ENCODE data around the gene ANXA2.
A peak's percentile ranks its signal among the peaks of the same experiment; 100 is the strongest.

Gene ANXA2

DNA sequence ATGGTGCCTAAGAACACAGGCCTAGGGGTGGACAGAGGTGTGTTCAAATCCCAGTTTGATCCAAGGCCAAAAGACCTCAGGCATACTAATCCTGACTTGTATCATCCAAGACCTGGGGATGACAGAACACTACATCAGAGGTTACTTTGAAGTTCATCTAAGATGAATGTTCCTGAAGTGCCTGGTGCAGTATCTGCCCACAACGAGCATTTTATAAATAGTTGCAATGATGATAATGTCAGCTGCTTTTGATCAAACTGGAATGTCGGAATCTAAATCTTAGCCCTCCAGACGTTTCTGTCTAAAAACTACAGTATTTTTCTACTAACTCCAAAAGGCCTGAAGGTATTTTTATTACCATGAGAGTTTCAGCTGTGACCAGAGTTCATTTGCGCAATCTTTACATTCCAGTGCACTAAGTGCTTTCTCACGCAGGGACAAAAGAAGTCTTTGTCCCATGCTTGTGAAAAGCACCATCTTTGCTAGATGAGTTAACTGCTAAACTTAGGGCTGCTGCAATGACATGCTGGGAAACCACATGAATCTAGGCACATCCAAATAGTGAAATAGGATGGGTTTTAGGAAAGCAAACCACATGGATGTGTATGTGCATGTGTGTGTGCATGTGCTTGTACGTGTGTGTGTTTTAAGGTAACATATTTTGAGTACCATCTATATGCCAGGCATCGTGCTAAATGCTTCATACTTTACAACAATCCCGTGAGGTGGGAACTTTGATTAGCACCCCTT, 18.1 kb downstream of the ANXA2 start:
- 90 to 95% methylated on average over 8 of the region's 8 CpGs for WGBS, 2 experiments
- Histone ChIP-seq H3K27me3 (ENCODE audit: control insufficient read depth, insufficient read depth, low read length, poor library complexity, severe bottlenecking) (no peaks in the 10 kb centered on the region), H3K9me3 (ENCODE audit: control insufficient read depth, low read length) (no peaks in the 10 kb centered on the region), H3K27ac (ENCODE audit: insufficient read depth, low read depth, low read length, poor library complexity, severe bottlenecking) (peak overlapping the region; percentile 30), H3K4me3 (ENCODE audit: insufficient read depth, low read depth, low read length) (no peak overlapping the region), H3K36me3 (ENCODE audit: control insufficient read depth, insufficient read depth, low read length) (no peaks in the 10 kb centered on the region), H3K4me1 (ENCODE audit: control insufficient read depth, insufficient read depth, low read length) (peaks cover 8% of the 10 kb centered on the region)

GRCh38 chr15:60379185-60379524, 18.6 kb downstream of the ANXA2 start:
- no peaks in the 10 kb centered on the region for H3K9me3 ChIP-seq (ENCODE audit: control insufficient read depth, low read length)
- no peaks in the 10 kb centered on the region for H3K36me3 ChIP-seq (ENCODE audit: control insufficient read depth, insufficient read depth, low read length)
- WGBS, 2 experiments: no CpG with 5 or more reads among the region's 1 CpG
- no peak overlapping the region for H3K27ac ChIP-seq (ENCODE audit: insufficient read depth, low read depth, low read length, poor library complexity, severe bottlenecking)
- no peak overlapping the region for H3K4me3 ChIP-seq (ENCODE audit: insufficient read depth, low read depth, low read length)
- peaks cover 13% of the 10 kb centered on the region for H3K4me1 ChIP-seq (ENCODE audit: control insufficient read depth, insufficient read depth, low read length)
- no peaks in the 10 kb centered on the region for H3K27me3 ChIP-seq (ENCODE audit: control insufficient read depth, insufficient read depth, low read length, poor library complexity, severe bottlenecking)

- H3K4me1 ChIP-seq (ENCODE audit: control insufficient read depth, insufficient read depth, low read length): peaks cover 14% of the 10 kb centered on the region
- H3K9me3 ChIP-seq (ENCODE audit: control insufficient read depth, low read length): no peaks in the 10 kb centered on the region
- H3K27ac ChIP-seq (ENCODE audit: insufficient read depth, low read depth, low read length, poor library complexity, severe bottlenecking): no peak overlapping the region
- no peaks in the 10 kb centered on the region for H3K36me3 ChIP-seq (ENCODE audit: control insufficient read depth, insufficient read depth, low read length)
- 93 to 94% methylated on average over 12 of the region's 12 CpGs for WGBS, 2 experiments
- no peak overlapping the region for H3K4me3 ChIP-seq (ENCODE audit: insufficient read depth, low read depth, low read length)
- no peaks in the 10 kb centered on the region for H3K27me3 ChIP-seq (ENCODE audit: control insufficient read depth, insufficient read depth, low read length, poor library complexity, severe bottlenecking)
These were observed 21.1 kb downstream of the ANXA2 start for GRCh38 chr15:60376677-60377095.

DNA sequence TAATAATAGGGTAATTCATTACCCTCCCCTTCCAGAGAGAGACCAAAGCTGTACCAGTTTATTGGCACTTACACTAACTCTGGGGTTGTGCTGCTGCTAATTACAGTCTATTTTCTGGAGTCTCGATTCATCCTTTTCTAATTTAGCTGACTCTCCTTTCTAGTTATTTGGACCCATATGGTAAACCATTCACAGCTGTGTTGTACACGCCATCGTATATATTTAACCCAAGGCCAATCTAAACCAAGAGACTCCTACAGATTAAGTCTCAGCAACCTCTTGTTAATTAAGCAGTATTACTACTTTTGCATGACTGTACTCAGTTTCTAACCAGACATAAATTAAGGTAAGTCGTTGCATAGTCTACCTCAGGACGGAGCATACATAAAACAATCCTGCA, 22.5 kb downstream of the ANXA2 start:
- Histone ChIP-seq H3K27me3 (ENCODE audit: control insufficient read depth, insufficient read depth, low read length, poor library complexity, severe bottlenecking) (no peaks in the 10 kb centered on the region), H3K9me3 (ENCODE audit: control insufficient read depth, low read length) (no peaks in the 10 kb centered on the region), H3K4me3 (ENCODE audit: insufficient read depth, low read depth, low read length) (no peak overlapping the region), H3K36me3 (ENCODE audit: control insufficient read depth, insufficient read depth, low read length) (no peaks in the 10 kb centered on the region), H3K4me1 (ENCODE audit: control insufficient read depth, insufficient read depth, low read length) (peaks cover 14% of the 10 kb centered on the region), H3K27ac (ENCODE audit: insufficient read depth, low read depth, low read length, poor library complexity, severe bottlenecking) (no peak overlapping the region)
- 93 to 94% methylated on average over 5 of the region's 5 CpGs for WGBS, 2 experiments

- Histone ChIP-seq H3K27me3 (ENCODE audit: control insufficient read depth, insufficient read depth, low read length, poor library complexity, severe bottlenecking) (no peaks in the 10 kb centered on the region), H3K4me1 (ENCODE audit: control insufficient read depth, insufficient read depth, low read length) (peaks cover 14% of the 10 kb centered on the region), H3K4me3 (ENCODE audit: insufficient read depth, low read depth, low read length) (no peak overlapping the region), H3K27ac (ENCODE audit: insufficient read depth, low read depth, low read length, poor library complexity, severe bottlenecking) (peak overlapping the region; percentile 2), H3K9me3 (ENCODE audit: control insufficient read depth, low read length) (no peaks in the 10 kb centered on the region), H3K36me3 (ENCODE audit: control insufficient read depth, insufficient read depth, low read length) (no peaks in the 10 kb centered on the region)
- 37% methylated on average over 7 of the region's 7 CpGs for WGBS, 2 experiments
These were observed 23.1 kb downstream of the ANXA2 start for GRCh38 chr15:60374628-60375081.

DNA sequence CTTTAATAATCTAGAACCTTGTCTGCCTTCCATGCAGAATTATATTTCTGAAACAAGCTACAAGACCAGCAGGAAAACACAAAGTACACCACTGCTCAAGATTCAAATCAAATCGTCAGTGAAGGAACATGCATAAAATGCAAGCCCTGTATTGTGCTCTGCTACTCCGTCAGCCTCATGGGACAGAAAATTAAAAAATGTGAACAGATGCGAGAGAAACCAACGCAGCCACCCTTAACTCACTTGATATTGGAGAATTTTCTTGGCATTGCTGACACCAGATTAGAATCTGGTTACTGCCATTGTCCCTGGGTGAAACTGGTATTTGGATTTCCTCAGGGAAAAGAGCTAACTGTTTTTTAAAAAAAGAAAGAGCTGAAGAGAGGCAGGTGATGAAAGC, 23.6 kb downstream of the ANXA2 start:
- WGBS, 2 experiments: 91 to 92% methylated on average over 4 of the region's 4 CpGs
- Histone ChIP-seq H3K27me3 (ENCODE audit: control insufficient read depth, insufficient read depth, low read length, poor library complexity, severe bottlenecking) (no peaks in the 10 kb centered on the region), H3K4me1 (ENCODE audit: control insufficient read depth, insufficient read depth, low read length) (peaks cover 14% of the 10 kb centered on the region), H3K9me3 (ENCODE audit: control insufficient read depth, low read length) (no peaks in the 10 kb centered on the region), H3K27ac (ENCODE audit: insufficient read depth, low read depth, low read length, poor library complexity, severe bottlenecking) (peak overlapping the region; percentile 2), H3K4me3 (ENCODE audit: insufficient read depth, low read depth, low read length) (no peak overlapping the region), H3K36me3 (ENCODE audit: control insufficient read depth, insufficient read depth, low read length) (no peaks in the 10 kb centered on the region)

GRCh38 chr15:60373745-60374144, 24.0 kb downstream of the ANXA2 start:
- no peaks in the 10 kb centered on the region for H3K9me3 ChIP-seq (ENCODE audit: control insufficient read depth, low read length)
- no peak overlapping the region for H3K27ac ChIP-seq (ENCODE audit: insufficient read depth, low read depth, low read length, poor library complexity, severe bottlenecking)
- no peaks in the 10 kb centered on the region for H3K36me3 ChIP-seq (ENCODE audit: control insufficient read depth, insufficient read depth, low read length)
- no peak overlapping the region for H3K4me3 ChIP-seq (ENCODE audit: insufficient read depth, low read depth, low read length)
- H3K4me1 ChIP-seq (ENCODE audit: control insufficient read depth, insufficient read depth, low read length): peaks cover 14% of the 10 kb centered on the region
- H3K27me3 ChIP-seq (ENCODE audit: control insufficient read depth, insufficient read depth, low read length, poor library complexity, severe bottlenecking): no peaks in the 10 kb centered on the region
- 91 to 97% methylated on average over 2 of the region's 2 CpGs for WGBS, 2 experiments

DNA sequence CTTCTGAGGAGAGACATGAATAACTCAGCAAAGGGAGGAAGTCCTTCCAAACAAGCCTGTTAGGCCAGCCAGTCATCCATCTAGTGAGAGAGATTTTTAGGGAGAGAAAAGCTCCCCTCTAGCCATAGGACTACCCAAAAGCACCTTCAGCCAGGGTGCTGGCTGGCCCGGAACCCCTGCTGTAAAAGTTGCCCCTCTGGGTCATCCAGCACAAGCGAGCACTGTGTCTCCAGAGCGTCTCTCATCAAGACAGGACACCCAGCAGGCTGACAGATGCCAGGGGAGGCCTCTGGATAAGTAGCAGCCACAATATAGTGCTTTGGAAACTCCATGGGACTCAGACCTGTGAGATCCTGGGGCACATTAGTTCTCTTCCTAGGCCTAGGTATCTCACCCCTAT, 24.5 kb downstream of the ANXA2 start:
- H3K9me3 ChIP-seq (ENCODE audit: control insufficient read depth, low read length): no peaks in the 10 kb centered on the region
- no peaks in the 10 kb centered on the region for H3K36me3 ChIP-seq (ENCODE audit: control insufficient read depth, insufficient read depth, low read length)
- no peak overlapping the region for H3K27ac ChIP-seq (ENCODE audit: insufficient read depth, low read depth, low read length, poor library complexity, severe bottlenecking)
- H3K4me3 ChIP-seq (ENCODE audit: insufficient read depth, low read depth, low read length): no peak overlapping the region
- H3K27me3 ChIP-seq (ENCODE audit: control insufficient read depth, insufficient read depth, low read length, poor library complexity, severe bottlenecking): no peaks in the 10 kb centered on the region
- WGBS, 2 experiments: 94 to 95% methylated on average over 3 of the region's 3 CpGs
- H3K4me1 ChIP-seq (ENCODE audit: control insufficient read depth, insufficient read depth, low read length): peaks cover 14% of the 10 kb centered on the region

DNA sequence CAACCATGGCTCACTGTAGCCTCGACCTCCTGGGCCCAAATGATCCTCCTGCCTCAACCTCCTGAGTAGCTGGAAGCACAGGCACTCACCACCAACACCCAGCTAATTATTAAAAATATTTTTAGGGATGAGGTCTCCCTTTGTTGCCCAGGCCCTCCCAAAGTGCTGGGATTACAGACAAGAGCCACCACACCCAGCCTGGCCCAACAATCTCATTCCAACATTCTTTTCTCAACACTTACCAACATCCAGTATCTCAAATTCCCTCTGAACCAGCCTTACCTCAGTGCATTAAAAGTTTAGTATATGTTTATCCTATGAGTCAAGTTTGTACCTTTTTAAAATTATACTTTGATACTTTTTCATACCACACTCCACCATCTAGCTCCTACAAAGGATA, 25.0 kb downstream of the ANXA2 start:
- H3K36me3 ChIP-seq (ENCODE audit: control insufficient read depth, insufficient read depth, low read length): no peaks in the 10 kb centered on the region
- 84 to 89% methylated on average over 1 of the region's 1 CpG for WGBS, 2 experiments
- no peak overlapping the region for H3K4me3 ChIP-seq (ENCODE audit: insufficient read depth, low read depth, low read length)
- H3K4me1 ChIP-seq (ENCODE audit: control insufficient read depth, insufficient read depth, low read length): peaks cover 14% of the 10 kb centered on the region
- no peak overlapping the region for H3K27ac ChIP-seq (ENCODE audit: insufficient read depth, low read depth, low read length, poor library complexity, severe bottlenecking)
- H3K9me3 ChIP-seq (ENCODE audit: control insufficient read depth, low read length): no peaks in the 10 kb centered on the region
- no peaks in the 10 kb centered on the region for H3K27me3 ChIP-seq (ENCODE audit: control insufficient read depth, insufficient read depth, low read length, poor library complexity, severe bottlenecking)

- WGBS, 2 experiments: 93 to 97% methylated on average over 4 of the region's 4 CpGs
- Histone ChIP-seq H3K27ac (ENCODE audit: insufficient read depth, low read depth, low read length, poor library complexity, severe bottlenecking) (no peak overlapping the region), H3K9me3 (ENCODE audit: control insufficient read depth, low read length) (no peaks in the 10 kb centered on the region), H3K4me3 (ENCODE audit: insufficient read depth, low read depth, low read length) (no peak overlapping the region), H3K4me1 (ENCODE audit: control insufficient read depth, insufficient read depth, low read length) (peaks cover 14% of the 10 kb centered on the region), H3K36me3 (ENCODE audit: control insufficient read depth, insufficient read depth, low read length) (no peaks in the 10 kb centered on the region), H3K27me3 (ENCODE audit: control insufficient read depth, insufficient read depth, low read length, poor library complexity, severe bottlenecking) (no peaks in the 10 kb centered on the region)
These were observed 25.6 kb downstream of the ANXA2 start for GRCh38 chr15:60372227-60372626.
